Raji (cell line): ENCODE measurements around the gene NID2.

Experiments
- POLR2A ChIP-seq: IDR thresholded peaks from 2 replicates; pipeline ENCODE4 v1.6.1; 2011; ENCODE audit warnings: low read depth, low read length, control low read depth; ENCODE audit not compliant: insufficient read depth

Gene NID2

GRCh38 chr14:52081964-52082363, 13.1 kb upstream of the NID2 start:
- no peak for TF ChIP-seq POLR2A

GRCh38 chr14:52080808-52081755, 12.2 kb upstream of the NID2 start:
- TF ChIP-seq POLR2A: no peak

- TF ChIP-seq POLR2A: no peak
Measured at GRCh38 chr14:52080158-52080800, 11.4 kb upstream of the NID2 start.

- TF ChIP-seq POLR2A: no peak
Measured at GRCh38 chr14:52079239-52079959, 10.5 kb upstream of the NID2 start.

- no peak for TF ChIP-seq POLR2A
Measured at GRCh38 chr14:52078721-52079120, 9.9 kb upstream of the NID2 start.

GRCh38 chr14:52078095-52078531, 9.3 kb upstream of the NID2 start:
- no peak for TF ChIP-seq POLR2A

GRCh38 chr14:52077256-52077979, 8.6 kb upstream of the NID2 start:
- no peak for TF ChIP-seq POLR2A

- TF ChIP-seq POLR2A: no peak
Measured at GRCh38 chr14:52076334-52076733, 7.5 kb upstream of the NID2 start.

- TF ChIP-seq POLR2A: no peak
Measured at GRCh38 chr14:52075371-52075770, 6.5 kb upstream of the NID2 start.

GRCh38 chr14:52073251-52073650, 4.4 kb upstream of the NID2 start:
- TF ChIP-seq POLR2A: no peak

- TF ChIP-seq POLR2A: no peak
Measured at GRCh38 chr14:52072266-52072780, 3.5 kb upstream of the NID2 start.

- no peak for TF ChIP-seq POLR2A
Measured at GRCh38 chr14:52071675-52072074, 2.8 kb upstream of the NID2 start.

GRCh38 chr14:52070051-52070431, 1.2 kb upstream of the NID2 start:
- TF ChIP-seq POLR2A: no peak

- TF ChIP-seq POLR2A: no peak
Measured at GRCh38 chr14:52069307-52070050, 620 bp upstream of the NID2 start.

GRCh38 chr14:52067873-52068614, 815 bp downstream of the NID2 start:
- TF ChIP-seq POLR2A: no peak
